COLO668 (cell line): ENCODE results near the gene PLPPR3.

Source experiments
- DNase-seq: peaks from one replicate; lab custom pipeline; 2025; ENCODE audit not compliant: unreplicated experiment; lab: John Stamatoyannopoulos, UW

Gene PLPPR3

DNA sequence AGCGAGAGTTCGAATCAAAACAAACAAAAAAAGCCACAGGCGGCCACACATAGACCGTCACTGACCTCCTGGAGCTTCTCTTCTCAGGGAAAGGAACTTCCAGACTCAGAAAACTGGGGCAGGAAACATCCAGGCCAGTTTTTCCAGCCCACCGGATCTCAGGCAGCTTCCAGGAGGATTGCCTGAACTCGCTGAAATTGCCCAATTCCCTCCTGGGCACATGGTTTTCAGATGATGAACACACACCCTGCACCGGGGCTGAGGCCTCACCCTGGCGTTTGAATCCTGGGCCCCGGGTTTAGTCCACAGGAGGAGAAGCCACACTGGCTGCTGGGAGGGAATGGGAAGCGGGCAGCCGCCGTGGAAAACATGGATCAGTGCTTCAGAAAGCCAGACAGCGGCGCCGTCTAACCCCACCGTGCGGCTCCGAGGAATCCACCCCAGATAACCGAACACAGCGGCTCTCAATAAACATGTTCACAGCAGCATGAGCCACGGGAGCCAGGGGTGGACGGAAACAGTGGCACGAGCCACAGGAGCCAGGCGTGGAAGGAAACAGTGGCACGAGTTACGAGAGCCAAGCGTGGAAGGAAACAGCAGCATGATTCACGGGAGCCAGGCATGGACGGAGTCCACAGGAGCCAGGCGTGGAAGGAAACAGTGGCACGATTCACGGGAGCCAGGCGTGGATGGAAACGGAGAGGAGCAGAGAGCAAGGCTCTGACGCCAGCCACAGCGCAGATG, 42.7 kb downstream of the PLPPR3 start:
- DNase-seq: no peak

DNA sequence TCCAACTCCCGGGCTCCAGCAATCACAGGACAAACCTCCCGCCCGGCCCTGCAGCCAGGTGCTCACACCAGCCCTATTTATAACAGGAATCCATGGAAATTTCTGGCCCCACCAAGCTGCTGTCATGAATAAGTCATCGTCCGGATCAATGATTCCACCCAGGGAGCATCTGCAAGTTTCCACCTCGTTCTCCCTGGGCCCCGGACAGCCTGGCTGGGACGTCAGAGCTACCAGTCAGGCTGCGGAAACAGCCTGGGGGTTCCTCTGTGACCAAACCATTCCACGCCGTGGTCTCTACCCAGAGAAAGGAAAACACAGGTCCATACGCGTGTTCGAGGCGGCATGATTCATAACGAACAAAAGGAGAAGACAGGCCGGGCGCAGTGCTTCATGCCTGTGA, 45.2 kb downstream of the PLPPR3 start:
- no peak for DNase-seq

DNA sequence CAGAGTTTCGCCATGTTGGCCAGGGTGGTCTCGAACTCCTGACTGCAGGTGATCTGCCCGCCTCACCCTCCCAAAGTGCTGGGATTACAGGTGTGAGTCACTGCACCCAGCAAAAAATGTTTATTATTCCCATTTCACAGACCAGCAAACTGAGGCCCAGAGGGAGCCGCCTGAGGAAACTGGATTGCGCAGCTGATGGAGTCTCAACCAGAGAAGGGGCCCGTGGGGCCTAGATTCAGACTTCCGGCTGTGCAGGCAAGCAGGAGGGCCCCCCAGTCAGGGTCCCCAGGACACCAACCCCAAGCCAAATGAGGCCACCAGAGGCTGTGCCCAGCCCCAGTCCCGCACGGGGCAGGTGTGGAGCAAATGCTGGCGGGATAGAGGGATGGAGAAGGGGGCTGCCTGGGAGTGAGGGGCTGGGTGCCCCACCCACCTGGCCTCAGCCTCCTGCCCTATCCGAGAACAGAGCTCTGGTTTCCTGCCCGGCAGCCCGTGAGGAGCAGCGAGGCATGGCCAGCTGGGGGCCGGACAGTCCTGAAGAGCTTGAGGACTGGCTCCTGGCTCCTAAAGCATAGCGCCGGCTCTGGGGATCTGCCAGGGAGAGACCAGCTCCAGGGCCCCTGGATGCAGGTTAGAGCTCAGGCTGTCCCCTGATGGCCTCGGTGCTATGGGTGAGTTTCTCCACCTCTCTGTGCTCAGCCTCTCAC, 48.9 kb downstream of the PLPPR3 start:
- DNase-seq: peak; percentile 11

DNA sequence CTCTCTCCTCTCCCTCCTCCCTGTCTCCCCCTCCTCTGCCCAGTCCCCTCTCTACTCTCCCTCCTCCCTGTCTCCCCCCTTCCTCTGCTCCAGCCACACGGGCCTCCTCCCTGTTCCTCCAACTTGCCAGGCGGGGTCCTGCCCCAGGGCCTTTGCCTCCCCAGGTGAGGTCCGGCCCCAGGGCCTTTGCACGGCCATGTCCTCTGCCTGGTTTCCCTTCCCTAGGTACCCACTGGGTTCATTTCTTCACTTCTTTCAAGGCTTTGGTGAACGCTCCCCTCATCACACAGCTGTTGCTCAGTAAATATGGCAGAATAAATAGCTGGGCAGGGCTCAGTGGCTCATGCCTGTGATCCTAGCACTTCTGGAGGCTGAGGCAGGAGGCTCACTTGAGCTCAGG, 49.7 kb downstream of the PLPPR3 start:
- DNase-seq: no peak

DNA sequence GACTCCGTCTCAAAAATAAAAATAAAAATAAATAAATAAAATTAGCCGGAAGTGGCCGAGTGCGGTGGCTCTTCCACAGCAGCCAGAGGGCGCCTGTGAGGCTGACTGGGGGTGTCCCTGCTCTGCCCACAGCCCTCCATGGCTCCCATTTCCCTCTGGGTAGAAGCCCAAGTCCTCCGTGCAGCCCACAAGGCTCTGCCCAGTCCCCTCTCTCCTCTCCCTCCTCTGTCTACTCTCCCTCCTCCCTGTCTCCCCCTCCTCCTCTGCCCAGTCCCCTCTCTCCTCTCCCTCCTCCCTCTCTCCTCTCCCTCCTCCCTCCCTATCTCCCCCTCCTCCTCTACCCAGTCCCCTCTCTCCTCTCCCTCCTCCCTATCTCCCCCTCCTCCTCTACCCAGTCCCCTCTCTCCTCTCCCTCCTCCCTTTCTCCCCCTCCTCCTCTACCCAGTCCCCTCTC, 50.4 kb downstream of the PLPPR3 start:
- DNase-seq: peak; percentile 20

DNA sequence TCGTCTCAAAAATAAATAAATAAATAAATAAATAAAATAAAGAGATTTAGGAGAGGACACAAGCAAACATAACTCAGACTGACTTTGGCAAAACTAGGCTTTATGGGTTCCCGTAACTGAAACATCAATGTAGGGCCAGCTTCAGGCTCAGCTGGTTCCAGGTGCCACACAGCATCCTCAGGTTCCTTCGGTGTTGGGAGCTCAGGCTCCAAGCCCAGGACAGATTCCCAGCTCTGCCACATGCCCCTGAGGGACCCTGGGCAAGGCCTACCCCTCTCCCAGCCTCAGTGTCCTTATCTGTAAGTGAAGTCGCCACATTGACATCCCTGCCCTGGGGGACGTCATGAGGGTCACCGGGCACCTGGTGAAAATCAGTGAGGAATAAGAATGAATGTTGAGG, 52.1 kb downstream of the PLPPR3 start:
- DNase-seq: no peak

DNA sequence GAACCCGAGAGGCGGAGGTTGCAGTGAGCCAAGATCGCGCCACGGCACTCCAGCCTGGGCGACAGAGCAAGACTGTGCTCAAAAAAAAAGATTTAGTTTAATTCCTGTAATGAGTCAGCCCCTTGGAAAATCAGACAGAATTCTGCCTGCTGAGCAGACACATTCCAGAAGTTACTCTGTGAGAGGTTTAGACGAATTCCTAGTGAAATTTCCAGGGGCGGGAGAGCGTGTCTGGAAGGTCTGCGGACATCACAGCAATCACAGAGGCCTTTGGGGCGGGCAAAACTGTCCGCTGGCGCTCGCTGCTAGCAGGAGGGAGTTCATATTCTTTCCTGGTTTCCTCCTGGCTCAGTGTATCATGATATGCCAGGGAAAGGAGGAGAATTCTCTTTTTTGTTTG, 53.3 kb downstream of the PLPPR3 start:
- DNase-seq: no peak

DNA sequence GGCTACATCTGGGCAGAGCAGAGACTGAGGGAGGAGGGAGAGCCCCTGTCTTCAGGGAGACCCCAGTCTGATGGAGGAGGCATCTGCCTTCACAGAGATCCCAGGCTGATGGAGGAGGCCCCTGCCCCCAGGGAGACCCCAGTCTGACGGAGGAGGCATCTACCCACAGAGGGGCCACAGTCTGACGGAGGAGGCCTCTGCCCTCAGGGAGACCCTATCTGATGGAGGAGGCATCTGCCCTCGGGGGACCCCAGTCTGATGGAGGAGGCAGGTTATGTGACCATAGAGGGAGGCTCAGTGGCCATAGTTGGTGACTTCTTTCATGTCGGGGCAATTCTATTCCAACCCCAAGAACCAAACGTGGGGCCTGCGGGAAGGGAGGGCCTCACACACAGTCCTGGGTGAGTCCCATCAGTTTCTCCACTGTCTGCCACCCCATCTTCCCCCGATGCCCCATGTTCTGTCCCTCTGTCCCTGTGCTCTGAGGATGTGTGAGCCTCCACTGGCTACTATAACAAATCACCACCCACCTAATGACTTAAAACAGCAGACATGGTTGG, 56.5 kb downstream of the PLPPR3 start:
- no peak for DNase-seq

DNA sequence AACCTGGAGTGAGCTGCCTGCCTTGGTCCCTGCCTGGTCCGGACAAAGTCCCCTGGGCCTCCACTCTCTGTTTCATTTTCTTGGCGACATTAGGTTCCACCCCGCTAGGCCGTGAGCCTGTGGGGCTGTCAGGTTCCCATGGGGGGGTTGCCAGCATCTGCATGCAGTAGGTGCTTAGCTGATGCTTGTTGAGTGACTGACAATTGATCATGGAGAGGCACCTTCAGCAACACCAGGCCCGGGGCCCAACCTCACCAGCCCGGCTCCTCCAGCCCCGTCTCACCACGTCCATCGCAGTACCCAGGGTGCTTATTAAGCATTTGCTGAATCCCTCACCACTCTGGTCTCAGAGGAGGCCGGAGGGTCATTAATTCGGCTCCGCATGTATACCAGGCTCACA, 57.5 kb downstream of the PLPPR3 start:
- no peak for DNase-seq

DNA sequence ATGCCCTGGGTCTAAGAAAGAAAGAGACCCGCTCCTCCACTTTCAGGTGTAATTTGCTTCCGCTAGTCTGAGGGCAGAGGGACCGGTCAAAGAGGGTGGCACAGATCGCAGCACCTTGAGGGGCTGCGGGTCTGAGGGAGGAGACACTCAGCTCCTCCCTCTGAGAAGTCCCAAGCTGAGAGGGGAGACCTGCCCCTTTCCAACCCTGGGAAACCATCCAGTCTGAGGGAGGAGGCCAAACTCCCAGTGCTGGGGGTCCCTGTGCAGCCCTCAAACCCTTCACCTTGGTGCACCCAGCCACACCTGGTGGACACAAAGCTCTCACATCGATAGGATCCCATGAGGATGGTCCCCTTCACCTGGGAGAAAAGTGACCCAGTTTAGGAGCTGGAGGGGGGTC, 57.9 kb downstream of the PLPPR3 start:
- no peak for DNase-seq

DNA sequence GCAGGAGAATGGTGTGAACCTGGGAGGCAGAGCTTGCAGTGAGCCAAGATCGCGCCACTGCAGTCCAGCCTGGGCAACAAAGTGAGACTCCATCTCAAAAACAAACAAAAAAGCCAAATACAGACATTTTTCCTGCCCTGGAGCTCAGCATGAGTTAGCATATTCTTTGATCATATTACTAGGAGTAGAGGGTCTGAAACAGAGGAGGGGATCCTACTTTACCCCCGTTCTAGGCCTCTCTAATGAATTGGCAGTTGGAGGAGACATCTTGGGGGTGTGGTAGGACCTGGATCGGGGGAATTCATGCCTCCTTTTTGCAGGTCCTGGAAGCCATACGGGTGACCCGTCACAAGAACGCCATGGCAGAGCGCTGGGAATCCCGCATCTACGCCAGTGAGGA, 58.6 kb downstream of the PLPPR3 start:
- no peak for DNase-seq
